NT2/D1 (cell line): Measurements from ENCODE around the gene FMNL2.

ENCODE experiments used
- YY1 ChIP-seq: IDR thresholded peaks from 2 replicates; pipeline ENCODE4 v1.6.1; 2011; ENCODE audit not compliant: insufficient read length, insufficient read depth
- ZNF274 ChIP-seq: IDR thresholded peaks from 2 replicates; pipeline ENCODE4 v1.6.1; 2011; ENCODE audit warnings: mild to moderate bottlenecking, low read depth, low read length

DNA sequence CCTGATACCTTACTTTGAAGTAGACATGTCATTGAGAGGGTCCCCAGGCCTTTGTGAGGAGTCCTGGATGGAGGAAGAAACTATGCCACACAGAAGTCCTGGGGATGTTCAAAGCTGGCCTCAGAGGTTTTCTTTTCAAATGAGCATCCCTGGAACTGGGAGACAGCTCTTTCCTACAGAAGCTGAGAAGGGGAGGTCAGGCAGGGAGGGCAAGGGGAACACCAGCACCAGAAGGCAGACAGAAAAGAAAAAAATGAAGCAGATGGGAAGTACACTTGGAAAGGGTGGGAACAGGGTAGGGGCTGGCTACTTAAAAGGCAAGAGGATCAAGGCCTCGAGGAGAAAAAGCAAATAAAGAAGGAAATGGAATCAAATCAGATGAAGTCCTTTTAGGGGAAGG, 120.0 kb downstream of the FMNL2 start:
- TF ChIP-seq YY1: no peak
- TF ChIP-seq ZNF274: no peak
